ENCODE results near the gene PLCG2.

The PLCG2 gene

DNA sequence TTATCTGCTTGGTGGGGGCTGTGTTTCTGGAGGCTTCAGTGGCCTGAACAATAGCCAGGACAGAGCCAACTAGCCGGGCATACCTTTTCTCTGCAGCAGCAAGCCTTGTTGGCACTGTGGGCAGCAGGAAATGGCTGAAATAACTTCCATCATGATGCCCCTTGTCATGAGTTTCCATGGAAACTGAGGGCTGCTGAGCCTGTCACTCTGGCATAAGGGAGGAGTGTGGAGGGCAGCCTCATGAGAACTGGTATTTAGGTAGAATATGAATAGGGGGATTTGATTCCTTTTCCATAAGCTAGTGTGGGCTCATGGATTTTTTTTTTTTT lies 39.4 kb downstream of the PLCG2 start:
- no peak for DNase-seq (ENCODE audit: extremely low spot score)
- no peak for TF ChIP-seq HDGF (IDR thresholded peaks at IDR 0.05; ENCODE audit: borderline replicate concordance)
- no peak for TF ChIP-seq FOXK2 (IDR thresholded peaks at IDR 0.05)
- TF ChIP-seq SUZ12 (IDR thresholded peaks at IDR 0.05), result no peak
- no peak for TF ChIP-seq TARDBP (IDR thresholded peaks at IDR 0.05)
- TF ChIP-seq ZNF384 (IDR thresholded peaks at IDR 0.05), result no peak
- POLR2A ChIA-PET, result interaction anchor here (1.1 kb wide), 1 partner anchor 9 kb away, joined by 3 read pairs; no protein-coding TSS in a partner anchor
- CTCF ChIA-PET, result no interaction called here

- POLR2A ChIA-PET, result interaction anchor here (1.1 kb wide), 1 partner anchor 9 kb away, joined by 3 read pairs; no protein-coding TSS in a partner anchor
- DNase-seq (ENCODE audit: extremely low spot score), result no peak
- CTCF ChIA-PET, result no interaction called here
- TF ChIP-seq, protein P1, sequence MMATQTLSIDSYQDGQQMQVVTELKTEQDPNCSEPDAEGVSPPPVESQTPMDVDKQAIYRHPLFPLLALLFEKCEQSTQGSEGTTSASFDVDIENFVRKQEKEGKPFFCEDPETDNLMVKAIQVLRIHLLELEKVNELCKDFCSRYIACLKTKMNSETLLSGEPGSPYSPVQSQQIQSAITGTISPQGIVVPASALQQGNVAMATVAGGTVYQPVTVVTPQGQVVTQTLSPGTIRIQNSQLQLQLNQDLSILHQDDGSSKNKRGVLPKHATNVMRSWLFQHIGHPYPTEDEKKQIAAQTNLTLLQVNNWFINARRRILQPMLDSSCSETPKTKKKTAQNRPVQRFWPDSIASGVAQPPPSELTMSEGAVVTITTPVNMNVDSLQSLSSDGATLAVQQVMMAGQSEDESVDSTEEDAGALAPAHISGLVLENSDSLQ (IDR thresholded peaks at IDR 0.05), result no peak
- TF ChIP-seq ELF4 (IDR thresholded peaks at IDR 0.05), result no peak
- no peak for TF ChIP-seq TARDBP (IDR thresholded peaks at IDR 0.05)
- no peak for TF ChIP-seq L3MBTL2 (conservative IDR thresholded peaks at IDR 0.05)
- TF ChIP-seq ARNT (IDR thresholded peaks at IDR 0.05), result no peak
- no peak for TF ChIP-seq FOXM1 (IDR thresholded peaks at IDR 0.05; ENCODE audit: borderline replicate concordance)
Measured at GRCh38 chr16:81818905-81819304, 39.8 kb downstream of the PLCG2 start.

GRCh38 chr16:81821436-81822128 lies 42.5 kb downstream of the PLCG2 start:
- POLR2A ChIA-PET, result no interaction called here
- CTCF ChIA-PET, result no interaction called here
- DNase-seq (ENCODE audit: extremely low spot score), result no peak
- TF ChIP-seq ARNT (IDR thresholded peaks at IDR 0.05) (no peak), BHLHE40 (IDR thresholded peaks at IDR 0.05; ENCODE audit: borderline replicate concordance) (no peak)

GRCh38 chr16:81823111-81823510 lies 44.0 kb downstream of the PLCG2 start:
- TF ChIP-seq FOXK2 (IDR thresholded peaks at IDR 0.05), result no peak
- no peak for TF ChIP-seq LEF1 (IDR thresholded peaks at IDR 0.05; ENCODE audit: borderline replicate concordance)
- TF ChIP-seq SP1 (IDR thresholded peaks at IDR 0.05), result no peak
- TF ChIP-seq HDGF (IDR thresholded peaks at IDR 0.05; ENCODE audit: borderline replicate concordance), result no peak
- TF ChIP-seq ELF4 (IDR thresholded peaks at IDR 0.05), result no peak
- TF ChIP-seq, protein P1 (IDR thresholded peaks at IDR 0.05), result no peak
- TF ChIP-seq ZNF384 (IDR thresholded peaks at IDR 0.05), result no peak
- no peak for TF ChIP-seq SUZ12 (IDR thresholded peaks at IDR 0.05)
- CTCF ChIA-PET, result no interaction called here
- DNase-seq (ENCODE audit: extremely low spot score), result no peak
- POLR2A ChIA-PET, result no interaction called here

GRCh38 chr16:81823734-81824133 lies 44.6 kb downstream of the PLCG2 start:
- no peak for DNase-seq (ENCODE audit: extremely low spot score)
- TF ChIP-seq ELF4 (IDR thresholded peaks at IDR 0.05) (no peak), BHLHE40 (IDR thresholded peaks at IDR 0.05; ENCODE audit: borderline replicate concordance) (no peak), ZNF384 (IDR thresholded peaks at IDR 0.05) (no peak), ARNT (IDR thresholded peaks at IDR 0.05) (no peak), SUZ12 (IDR thresholded peaks at IDR 0.05) (no peak)
- ChIA-PET CTCF (no interaction called here), POLR2A (no interaction called here)

GRCh38 chr16:81826523-81826922 lies 47.4 kb downstream of the PLCG2 start:
- no peak for TF ChIP-seq NFRKB (IDR thresholded peaks at IDR 0.05)
- no peak for TF ChIP-seq CTBP1 (IDR thresholded peaks at IDR 0.05; ENCODE audit: borderline replicate concordance)
- no peak for TF ChIP-seq TARDBP (IDR thresholded peaks at IDR 0.05)
- no peak for DNase-seq (ENCODE audit: extremely low spot score)
- ChIA-PET POLR2A (no interaction called here), CTCF (interaction anchor here (1.1 to 1.2 kb wide), 2 partner anchors 9 to 21 kb away, joined by 3 read pairs; no protein-coding TSS in a partner anchor)

GRCh38 chr16:81830845-81831540 lies 51.9 kb downstream of the PLCG2 start:
- no peak for TF ChIP-seq HDGF (IDR thresholded peaks at IDR 0.05; ENCODE audit: borderline replicate concordance)
- TF ChIP-seq BHLHE40 (IDR thresholded peaks at IDR 0.05; ENCODE audit: borderline replicate concordance), result no peak
- no peak for TF ChIP-seq LEF1 (IDR thresholded peaks at IDR 0.05; ENCODE audit: borderline replicate concordance)
- TF ChIP-seq ZNF384 (IDR thresholded peaks at IDR 0.05), result no peak
- ChIA-PET CTCF (no interaction called here), POLR2A (no interaction called here)
- no peak for DNase-seq (ENCODE audit: extremely low spot score)

DNA sequence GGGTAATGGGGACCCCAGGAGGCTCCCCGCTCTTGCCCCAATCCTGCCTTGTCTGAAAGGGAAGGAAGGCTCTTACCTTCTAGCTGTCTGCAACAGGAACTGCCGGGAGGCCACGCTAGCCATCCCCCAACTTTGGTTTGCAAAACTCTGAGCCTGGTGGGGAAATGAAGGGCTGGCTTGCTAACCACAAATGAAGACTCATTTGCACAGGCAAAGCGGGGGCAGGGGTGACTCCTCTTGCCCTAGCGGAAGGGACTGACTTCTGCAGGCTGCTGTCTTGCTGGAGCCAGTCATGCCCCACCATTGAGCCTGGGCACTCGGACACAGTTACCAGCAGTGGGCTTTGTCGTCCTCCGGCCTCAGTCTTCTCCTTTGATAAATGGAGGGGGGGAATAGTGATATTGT lies 52.6 kb downstream of the PLCG2 start:
- no peak for DNase-seq (ENCODE audit: extremely low spot score)
- ChIA-PET CTCF (no interaction called here), POLR2A (no interaction called here)

More for the DNA sequence above, 52.6 kb downstream of the PLCG2 start:
- TF ChIP-seq ARNT (IDR thresholded peaks at IDR 0.05) (no peak), BHLHE40 (IDR thresholded peaks at IDR 0.05; ENCODE audit: borderline replicate concordance) (no peak), SP1 (IDR thresholded peaks at IDR 0.05) (no peak), TARDBP (IDR thresholded peaks at IDR 0.05) (no peak), LEF1 (IDR thresholded peaks at IDR 0.05; ENCODE audit: borderline replicate concordance) (no peak), FOXM1 (IDR thresholded peaks at IDR 0.05; ENCODE audit: borderline replicate concordance) (no peak), FOXK2 (IDR thresholded peaks at IDR 0.05) (no peak), NFRKB (IDR thresholded peaks at IDR 0.05) (no peak), FOXA1 (IDR thresholded peaks at IDR 0.05) (no peak), HDGF (IDR thresholded peaks at IDR 0.05; ENCODE audit: borderline replicate concordance) (no peak)
- TF ChIP-seq, protein P1 (IDR thresholded peaks at IDR 0.05), result no peak
